ENCODE measurements around the gene PI4KA.
"Not testable (repeated sequence)": the region's sequence is repeated elsewhere in the genome, so short reads cannot be mapped to it uniquely, and the experiment has no call there.

GRCh38 chr22:20713116-20713515, 145.5 kb downstream of the PI4KA start:
- not testable (repeated sequence) for TF ChIP-seq EZH2phosphoT487 (IDR thresholded peaks at IDR 0.05; ENCODE audit: borderline replicate concordance, low read depth, low read length); CTCF (conservative IDR thresholded peaks at IDR 0.05; ENCODE audit: low read length)

Data from OCI-LY7 (cell line).